WTC11 (cell line): ENCODE data around the gene C8B.

Experiments used
- CREB1 ChIP-seq: sonication (generic); formaldehyde crosslinking; IDR thresholded peaks from 2 replicates; pipeline ENCODE4 v1.8.0; 2023; ENCODE audit warnings: mild to moderate bottlenecking, missing genetic modification reagents
- FOXJ3 ChIP-seq: sonication (generic); formaldehyde crosslinking; IDR thresholded peaks from 2 replicates; pipeline ENCODE4 v1.9.0; 2021; ENCODE audit warnings: missing genetic modification reagents, mild to moderate bottlenecking, borderline replicate concordance
- HMGA2 ChIP-seq: fragments of 250-450 bp; sonication (Bioruptor Pico); IDR thresholded peaks from 2 replicates; pipeline ENCODE4 v1.4.0; 2021; ENCODE audit warnings: mild to moderate bottlenecking, moderate library complexity
- MXD4 ChIP-seq: fragments of 250-450 bp; sonication (Bioruptor Pico); IDR thresholded peaks from 2 replicates; pipeline ENCODE4 v1.8.0; 2021; ENCODE audit warnings: mild to moderate bottlenecking, moderate library complexity, borderline replicate concordance
- SP1 ChIP-seq: sonication (generic); formaldehyde crosslinking; conservative IDR thresholded peaks from 2 replicates; pipeline ENCODE4 v1.8.1; 2022; ENCODE audit warnings: missing genetic modification reagents
- TCF7 ChIP-seq: sonication (generic); formaldehyde crosslinking; IDR thresholded peaks from 2 replicates; pipeline ENCODE4 v1.8.0; 2022; ENCODE audit warnings: mild to moderate bottlenecking, low read depth, missing genetic modification reagents, moderate library complexity
- ZNF219 ChIP-seq: sonication (generic); formaldehyde crosslinking; IDR thresholded peaks from 2 replicates; pipeline ENCODE4 v1.8.0; 2023; ENCODE audit warnings: missing genetic modification reagents, mild to moderate bottlenecking, borderline replicate concordance
- TF ChIP-seq, protein P1 (sequence below): fragments of 200-600 bp; IDR thresholded peaks from 2 replicates; pipeline ENCODE4 v1.8.0; 2022; ENCODE audit warnings: antibody characterized with exemption
- TF ChIP-seq, protein P2 (sequence below): sonication (generic); formaldehyde crosslinking; IDR thresholded peaks from 2 replicates; pipeline ENCODE4 v1.8.1; 2023; ENCODE audit warnings: mild to moderate bottlenecking, missing genetic modification reagents, moderate library complexity
- TF ChIP-seq, protein P3 (sequence below): sonication (generic); formaldehyde crosslinking; IDR thresholded peaks from 2 replicates; pipeline ENCODE4 v1.8.0; 2022; ENCODE audit warnings: mild to moderate bottlenecking, missing genetic modification reagents
- TF ChIP-seq, protein P4 (sequence below): sonication (generic); formaldehyde crosslinking; IDR thresholded peaks from 2 replicates; pipeline ENCODE4 v1.8.0; 2022; ENCODE audit warnings: mild to moderate bottlenecking, missing genetic modification reagents
- TF ChIP-seq, protein P5 (sequence below): sonication (generic); formaldehyde crosslinking; IDR thresholded peaks from 2 replicates; pipeline ENCODE4 v1.8.1; 2023; ENCODE audit warnings: mild to moderate bottlenecking, moderate library complexity, missing genetic modification reagents
- TF ChIP-seq, protein P6 (sequence below): sonication (generic); formaldehyde crosslinking; IDR thresholded peaks from 2 replicates; pipeline ENCODE4 v1.8.0; 2022; ENCODE audit warnings: mild to moderate bottlenecking, missing genetic modification reagents

DNA sequence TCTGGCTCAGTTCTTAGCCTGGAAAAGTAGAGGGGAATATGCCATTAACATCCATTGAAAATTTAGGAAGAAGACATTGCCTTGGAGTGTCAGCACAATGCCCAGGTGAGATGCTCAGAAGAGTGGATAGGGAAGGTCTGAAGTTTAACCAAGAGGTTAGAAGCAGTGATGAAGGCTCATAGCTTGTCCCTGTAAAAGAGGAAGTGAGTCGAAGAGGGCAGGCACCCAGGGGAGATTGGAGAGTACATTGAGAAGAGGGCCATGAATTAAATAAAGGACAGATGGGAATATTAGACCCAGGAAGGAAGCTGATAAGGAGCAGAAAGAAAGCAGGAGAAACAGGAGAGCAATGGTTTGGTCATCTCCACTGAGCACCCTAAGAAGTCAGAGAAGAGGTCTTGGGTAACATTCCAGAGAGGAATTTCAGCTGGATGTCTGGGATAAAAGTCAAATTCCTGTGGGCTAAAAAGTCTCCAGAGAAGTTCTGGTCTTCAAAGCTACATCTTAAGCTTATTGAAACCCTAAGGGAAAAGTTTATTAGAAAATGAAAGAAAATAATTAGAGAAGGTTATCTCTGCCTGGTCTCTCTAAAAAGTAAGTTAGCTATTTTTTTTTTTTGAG lies 17.3 kb downstream of the C8B start:
- TF ChIP-seq, protein P1, sequence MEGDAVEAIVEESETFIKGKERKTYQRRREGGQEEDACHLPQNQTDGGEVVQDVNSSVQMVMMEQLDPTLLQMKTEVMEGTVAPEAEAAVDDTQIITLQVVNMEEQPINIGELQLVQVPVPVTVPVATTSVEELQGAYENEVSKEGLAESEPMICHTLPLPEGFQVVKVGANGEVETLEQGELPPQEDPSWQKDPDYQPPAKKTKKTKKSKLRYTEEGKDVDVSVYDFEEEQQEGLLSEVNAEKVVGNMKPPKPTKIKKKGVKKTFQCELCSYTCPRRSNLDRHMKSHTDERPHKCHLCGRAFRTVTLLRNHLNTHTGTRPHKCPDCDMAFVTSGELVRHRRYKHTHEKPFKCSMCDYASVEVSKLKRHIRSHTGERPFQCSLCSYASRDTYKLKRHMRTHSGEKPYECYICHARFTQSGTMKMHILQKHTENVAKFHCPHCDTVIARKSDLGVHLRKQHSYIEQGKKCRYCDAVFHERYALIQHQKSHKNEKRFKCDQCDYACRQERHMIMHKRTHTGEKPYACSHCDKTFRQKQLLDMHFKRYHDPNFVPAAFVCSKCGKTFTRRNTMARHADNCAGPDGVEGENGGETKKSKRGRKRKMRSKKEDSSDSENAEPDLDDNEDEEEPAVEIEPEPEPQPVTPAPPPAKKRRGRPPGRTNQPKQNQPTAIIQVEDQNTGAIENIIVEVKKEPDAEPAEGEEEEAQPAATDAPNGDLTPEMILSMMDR: no peak
- no peak for TF ChIP-seq ZNF219
- no peak for TF ChIP-seq FOXJ3
- TF ChIP-seq, protein P2, sequence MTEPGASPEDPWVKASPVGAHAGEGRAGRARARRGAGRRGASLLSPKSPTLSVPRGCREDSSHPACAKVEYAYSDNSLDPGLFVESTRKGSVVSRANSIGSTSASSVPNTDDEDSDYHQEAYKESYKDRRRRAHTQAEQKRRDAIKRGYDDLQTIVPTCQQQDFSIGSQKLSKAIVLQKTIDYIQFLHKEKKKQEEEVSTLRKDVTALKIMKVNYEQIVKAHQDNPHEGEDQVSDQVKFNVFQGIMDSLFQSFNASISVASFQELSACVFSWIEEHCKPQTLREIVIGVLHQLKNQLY (CRISPR knock-in tag): no peak
- TF ChIP-seq, protein P3, sequence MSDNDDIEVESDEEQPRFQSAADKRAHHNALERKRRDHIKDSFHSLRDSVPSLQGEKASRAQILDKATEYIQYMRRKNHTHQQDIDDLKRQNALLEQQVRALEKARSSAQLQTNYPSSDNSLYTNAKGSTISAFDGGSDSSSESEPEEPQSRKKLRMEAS (CRISPR knock-in tag): no peak
- TF ChIP-seq, protein P4, sequence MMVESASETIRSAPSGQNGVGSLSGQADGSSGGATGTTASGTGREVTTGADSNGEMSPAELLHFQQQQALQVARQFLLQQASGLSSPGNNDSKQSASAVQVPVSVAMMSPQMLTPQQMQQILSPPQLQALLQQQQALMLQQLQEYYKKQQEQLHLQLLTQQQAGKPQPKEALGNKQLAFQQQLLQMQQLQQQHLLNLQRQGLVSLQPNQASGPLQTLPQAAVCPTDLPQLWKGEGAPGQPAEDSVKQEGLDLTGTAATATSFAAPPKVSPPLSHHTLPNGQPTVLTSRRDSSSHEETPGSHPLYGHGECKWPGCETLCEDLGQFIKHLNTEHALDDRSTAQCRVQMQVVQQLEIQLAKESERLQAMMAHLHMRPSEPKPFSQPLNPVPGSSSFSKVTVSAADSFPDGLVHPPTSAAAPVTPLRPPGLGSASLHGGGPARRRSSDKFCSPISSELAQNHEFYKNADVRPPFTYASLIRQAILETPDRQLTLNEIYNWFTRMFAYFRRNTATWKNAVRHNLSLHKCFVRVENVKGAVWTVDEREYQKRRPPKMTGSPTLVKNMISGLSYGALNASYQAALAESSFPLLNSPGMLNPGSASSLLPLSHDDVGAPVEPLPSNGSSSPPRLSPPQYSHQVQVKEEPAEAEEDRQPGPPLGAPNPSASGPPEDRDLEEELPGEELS (CRISPR knock-in tag): no peak
- TF ChIP-seq, protein P5, sequence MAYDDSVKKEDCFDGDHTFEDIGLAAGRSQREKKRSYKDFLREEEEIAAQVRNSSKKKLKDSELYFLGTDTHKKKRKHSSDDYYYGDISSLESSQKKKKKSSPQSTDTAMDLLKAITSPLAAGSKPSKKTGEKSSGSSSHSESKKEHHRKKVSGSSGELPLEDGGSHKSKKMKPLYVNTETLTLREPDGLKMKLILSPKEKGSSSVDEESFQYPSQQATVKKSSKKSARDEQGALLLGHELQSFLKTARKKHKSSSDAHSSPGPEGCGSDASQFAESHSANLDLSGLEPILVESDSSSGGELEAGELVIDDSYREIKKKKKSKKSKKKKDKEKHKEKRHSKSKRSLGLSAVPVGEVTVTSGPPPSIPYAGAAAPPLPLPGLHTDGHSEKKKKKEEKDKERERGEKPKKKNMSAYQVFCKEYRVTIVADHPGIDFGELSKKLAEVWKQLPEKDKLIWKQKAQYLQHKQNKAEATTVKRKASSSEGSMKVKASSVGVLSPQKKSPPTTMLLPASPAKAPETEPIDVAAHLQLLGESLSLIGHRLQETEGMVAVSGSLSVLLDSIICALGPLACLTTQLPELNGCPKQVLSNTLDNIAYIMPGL (CRISPR knock-in tag): no peak
- no peak for TF ChIP-seq HMGA2
- TF ChIP-seq, protein P6, sequence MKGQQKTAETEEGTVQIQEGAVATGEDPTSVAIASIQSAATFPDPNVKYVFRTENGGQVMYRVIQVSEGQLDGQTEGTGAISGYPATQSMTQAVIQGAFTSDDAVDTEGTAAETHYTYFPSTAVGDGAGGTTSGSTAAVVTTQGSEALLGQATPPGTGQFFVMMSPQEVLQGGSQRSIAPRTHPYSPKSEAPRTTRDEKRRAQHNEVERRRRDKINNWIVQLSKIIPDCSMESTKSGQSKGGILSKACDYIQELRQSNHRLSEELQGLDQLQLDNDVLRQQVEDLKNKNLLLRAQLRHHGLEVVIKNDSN: no peak
- no peak for TF ChIP-seq SP1 (CRISPR knock-in tag)
- no peak for TF ChIP-seq MXD4
- TF ChIP-seq TCF7: no peak
- no peak for TF ChIP-seq CREB1 (CRISPR knock-in tag)
